Superior temporal gyrus (tissue), 1 donor: Measurements from ENCODE around the gene SHISA7.
A peak's percentile ranks its signal among the peaks of the same experiment; 100 is the strongest.

Experiments used
- DNase-seq: peaks from one replicate; pipeline ENCODE4 v3.0.0-alpha.2; 2016; ENCODE audit errors: extremely low spot score

The SHISA7 gene

DNA sequence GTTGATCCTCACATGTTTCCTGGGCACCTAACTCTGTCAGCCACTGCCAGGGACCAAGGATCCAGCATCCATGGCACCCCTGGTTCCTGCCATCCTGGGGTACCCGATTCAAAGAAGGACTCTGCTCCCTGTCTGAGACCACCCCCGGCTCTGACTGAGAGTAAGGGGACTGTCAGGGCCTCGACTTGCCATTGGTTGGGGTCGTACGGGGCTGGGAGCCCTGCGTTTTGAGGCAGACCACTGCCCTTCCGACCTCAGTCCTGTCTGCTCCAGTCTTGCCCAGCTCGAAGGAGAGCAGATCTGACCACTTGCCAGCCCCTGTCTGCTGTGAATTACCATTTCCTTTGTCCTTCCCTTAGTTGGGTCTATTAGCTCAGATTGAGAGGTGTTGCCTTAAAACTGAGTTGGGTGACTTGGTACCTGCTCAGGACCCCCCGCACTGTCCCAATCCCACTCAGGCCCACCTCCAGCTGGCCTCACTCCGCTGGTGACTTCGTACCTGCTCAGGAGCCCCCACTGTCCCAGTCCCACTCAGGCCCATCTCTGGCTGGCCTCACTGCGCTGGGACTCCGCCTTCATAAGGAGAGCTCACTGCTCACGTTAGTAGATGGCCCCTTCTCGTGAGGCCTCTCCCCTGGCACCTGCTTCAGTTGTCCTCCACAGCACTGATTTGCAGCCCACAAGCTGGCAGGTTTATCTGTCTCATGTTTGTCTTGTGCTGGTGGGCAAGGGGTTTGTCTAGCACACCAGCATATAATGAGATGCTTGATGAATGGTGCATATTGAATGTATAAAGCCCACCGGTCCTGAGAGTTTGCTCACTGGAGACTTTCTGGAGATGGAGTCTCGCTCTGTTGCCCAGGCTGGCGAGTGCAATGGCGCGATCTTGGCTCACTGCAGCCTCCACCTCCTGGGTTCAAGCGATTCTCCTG, 53.4 kb downstream of the SHISA7 start:
- DNase-seq = no peak

DNA sequence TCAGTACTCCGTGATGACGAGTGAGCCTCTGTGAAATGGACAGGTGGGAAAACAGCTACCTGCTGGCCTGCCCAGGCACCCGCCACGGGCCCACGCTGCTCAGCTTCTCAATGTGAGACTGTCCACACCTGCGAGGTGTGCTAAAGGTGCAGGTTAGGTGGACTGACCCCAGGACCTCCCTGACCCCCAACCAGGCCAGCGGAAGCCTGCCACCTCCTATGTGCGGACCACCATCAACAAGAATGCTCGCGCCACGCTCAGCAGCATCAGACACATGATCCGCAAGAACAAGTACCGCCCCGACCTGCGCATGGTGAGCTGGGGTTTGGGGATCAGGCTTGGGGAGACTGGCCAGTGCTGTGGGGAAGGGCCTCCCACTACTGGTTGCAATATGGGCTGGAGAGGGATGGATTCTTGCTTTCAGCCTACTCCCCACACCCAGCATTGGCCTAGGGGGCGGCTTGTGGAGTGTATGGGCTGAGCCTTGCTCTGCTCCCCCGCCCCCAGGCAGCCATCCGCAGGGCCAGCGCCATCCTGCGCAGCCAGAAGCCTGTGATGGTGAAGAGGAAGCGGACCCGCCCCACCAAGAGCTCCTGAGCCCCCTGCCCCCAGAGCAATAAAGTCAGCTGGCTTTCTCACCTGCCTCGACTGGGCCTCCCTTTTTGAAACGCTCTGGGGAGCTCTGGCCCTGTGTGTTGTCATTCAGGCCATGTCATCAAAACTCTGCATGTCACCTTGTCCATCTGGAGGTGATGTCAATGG, 55.2 kb downstream of the SHISA7 start:
- no peak for DNase-seq

DNA sequence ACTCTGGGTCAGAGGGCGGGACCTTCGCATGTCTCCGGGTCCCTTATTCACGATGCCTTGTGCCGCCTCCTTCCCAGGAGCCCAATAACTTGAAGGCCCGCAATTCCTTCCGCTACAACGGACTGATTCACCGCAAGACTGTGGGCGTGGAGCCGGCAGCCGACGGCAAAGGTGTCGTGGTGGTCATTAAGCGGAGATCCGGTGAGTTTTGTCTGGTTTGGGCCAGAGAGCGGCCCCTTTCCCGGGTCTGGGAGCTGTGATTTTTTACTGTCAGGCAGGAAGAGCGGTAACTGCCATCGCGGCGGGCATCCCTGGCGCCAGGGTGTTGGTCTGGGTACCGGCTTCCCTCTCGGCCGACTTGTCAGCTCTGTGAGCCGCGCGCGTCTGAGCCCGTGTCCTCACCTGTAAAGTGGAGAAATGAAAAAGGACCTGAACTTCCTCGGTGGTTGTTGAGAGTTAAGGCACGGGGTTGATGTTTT, 56.6 kb downstream of the SHISA7 start:
- DNase-seq = no peak

DNA sequence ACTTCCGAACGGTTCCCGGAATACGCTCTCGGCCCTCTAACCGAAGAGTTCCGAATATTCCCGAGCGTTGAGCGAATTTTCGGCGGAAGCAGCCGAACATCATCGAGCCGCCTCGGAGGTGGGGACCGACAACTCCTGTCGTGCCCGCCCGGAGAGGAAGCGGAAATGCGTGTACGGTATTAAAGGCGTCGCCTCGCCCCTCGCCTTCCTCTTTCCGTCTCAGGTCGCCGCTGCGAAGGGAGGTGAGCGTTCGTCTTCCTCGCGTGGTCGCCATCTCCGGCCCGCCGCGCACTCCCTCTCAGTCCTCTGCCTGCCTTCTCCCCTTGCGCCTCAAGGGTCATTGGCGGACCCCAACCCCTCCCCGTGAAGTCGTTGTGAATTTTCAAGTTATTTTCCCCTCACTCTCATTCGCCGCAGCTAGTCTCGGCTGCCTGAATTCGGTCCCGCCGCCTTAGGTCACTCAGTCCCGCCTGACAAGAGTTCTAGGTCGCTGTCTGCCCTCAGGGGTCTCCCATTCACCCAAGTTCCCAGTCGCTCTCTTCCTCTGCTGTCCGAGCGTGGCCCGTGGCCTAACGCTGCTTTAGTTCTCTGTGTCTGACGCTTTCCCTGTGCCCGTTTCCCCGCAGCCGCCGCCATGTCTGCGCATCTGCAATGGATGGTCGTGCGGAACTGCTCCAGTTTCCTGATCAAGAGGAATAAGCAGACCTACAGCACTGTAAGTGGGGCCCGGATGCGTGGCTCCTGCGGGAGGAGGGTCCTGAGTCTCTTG, 57.2 kb downstream of the SHISA7 start, which contains the start of gene RPL28:
Gene RPL28, plus strand, starts transcription at position 209 of the 769 bp plus-strand sequence. Its CDS starts 426 bp downstream, at position 635.
- DNase-seq = peak; percentile 100

DNA sequence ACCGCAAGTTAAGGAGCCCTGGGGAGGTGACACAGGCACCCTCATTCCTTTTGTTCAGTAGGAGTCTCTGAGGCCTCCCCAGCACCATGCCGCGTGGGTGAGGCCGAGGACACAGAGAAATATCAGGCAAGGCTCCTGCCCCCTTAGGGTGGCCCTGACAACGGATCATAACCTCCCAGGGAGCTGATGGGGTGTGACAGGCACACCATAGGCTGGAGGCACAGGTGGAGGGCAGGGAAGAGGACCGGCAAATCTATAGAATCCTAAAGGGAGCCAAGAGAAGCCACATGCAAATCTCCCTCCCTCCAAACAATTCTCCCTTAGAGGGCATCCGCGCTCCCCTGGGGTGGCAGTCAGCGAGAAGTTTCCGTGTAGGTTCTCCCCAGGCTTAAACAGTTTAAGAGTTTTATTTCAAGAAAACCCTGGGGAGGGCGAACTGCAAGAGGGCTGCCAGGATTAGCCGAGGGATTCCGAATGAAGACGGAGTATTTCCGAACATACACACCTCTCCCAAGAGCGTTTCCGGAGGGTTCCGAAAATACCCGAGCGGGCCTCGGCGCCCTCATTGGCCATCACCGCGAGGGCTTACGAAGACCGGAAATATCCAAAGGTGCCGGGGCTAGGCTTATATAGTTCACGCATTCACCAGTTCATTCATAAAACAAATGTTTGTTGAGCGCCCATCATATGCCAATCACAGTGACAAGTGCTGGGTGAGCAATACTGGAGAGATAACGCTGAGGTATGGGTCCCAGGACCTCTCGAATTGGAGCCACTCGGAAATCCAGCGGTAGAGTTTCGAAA, 58.0 kb downstream of the SHISA7 start:
- peak; percentile 97 for DNase-seq

DNA sequence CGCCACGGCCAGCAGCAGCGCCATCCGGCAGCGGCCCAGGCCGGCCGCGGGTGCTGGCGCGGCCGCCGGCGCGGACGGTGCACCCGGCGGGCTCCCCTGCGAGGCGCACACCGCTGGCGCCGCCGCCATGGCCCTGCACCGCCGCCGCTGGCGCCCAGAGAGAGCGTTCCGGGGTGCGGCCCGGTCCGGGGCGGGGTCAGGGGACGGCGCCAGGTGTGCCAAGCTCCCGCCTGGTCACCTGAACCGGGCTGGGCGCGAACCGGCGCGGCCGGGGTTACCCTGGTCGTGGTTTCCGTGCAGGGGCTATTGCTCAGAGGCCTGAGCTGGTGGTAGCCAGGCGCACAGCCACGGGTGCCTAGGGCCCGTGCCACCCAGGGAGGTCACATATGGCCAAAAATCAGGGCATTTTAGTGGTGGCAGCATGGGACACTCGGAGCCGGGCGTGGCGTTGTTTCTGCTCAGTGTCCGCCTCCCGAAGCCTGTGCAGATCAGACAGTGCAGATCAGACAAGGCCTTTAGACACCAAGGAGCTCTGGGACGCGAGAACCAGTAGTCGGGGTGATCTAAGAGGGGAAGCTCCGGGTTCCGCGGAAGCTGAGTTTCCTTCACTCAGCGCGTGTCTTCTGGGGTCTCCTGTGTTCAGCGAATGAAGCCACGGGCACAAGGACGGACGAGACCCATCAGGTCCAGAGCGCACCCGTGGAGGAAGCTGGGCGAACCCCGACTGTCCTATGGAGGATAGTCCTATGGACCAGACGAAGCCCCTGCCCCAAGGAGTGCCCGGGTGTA, 58.8 kb downstream of the SHISA7 start, which contains the start of gene TMEM238:
Gene TMEM238, minus strand, starts transcription at position 162 of the 789 bp plus-strand sequence. Its CDS starts 33 bp downstream, at position 129.
- DNase-seq = no peak

DNA sequence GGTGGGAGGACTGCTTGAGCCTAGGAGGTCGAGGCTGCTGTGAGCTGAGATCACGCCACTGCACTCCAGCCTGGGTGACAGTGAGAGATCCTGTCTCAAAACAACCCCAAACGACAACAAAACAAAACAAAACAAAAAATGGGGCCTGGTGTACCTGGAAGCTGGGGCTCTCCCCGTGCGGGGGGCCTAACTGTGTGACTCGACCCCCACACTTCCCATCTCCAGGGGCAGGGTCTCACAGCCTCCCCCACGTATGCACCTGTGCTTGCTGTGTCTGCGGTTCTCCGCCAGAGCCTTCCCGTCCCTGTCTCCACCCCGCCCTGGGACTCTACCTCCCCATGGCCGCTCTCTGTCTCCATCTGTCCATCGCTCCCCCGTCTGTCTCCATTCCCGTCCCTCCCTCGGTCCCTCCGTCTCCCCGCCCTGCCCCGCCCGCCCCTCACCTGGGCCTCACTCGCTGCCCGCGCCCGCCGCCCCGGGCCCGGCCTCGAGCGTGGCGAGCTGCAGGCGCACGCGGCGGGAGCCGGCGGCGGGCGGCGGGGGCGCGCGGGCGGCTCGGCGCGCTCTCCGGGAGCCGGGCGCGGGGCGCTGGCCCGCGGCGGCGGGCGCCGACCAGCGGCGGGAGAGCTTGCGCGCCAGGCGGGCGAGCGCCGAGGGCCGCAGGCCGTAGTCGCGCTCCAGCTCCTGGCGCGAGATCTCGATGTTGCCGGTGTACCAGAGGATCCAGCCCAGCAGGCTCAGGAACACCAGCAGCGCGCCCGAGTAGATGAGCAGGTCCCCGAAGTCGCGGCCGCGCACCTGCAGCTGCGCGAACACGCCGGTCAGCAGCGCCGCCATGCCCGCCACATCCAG, 59.6 kb downstream of the SHISA7 start:
- DNase-seq = peak; percentile 44

DNA sequence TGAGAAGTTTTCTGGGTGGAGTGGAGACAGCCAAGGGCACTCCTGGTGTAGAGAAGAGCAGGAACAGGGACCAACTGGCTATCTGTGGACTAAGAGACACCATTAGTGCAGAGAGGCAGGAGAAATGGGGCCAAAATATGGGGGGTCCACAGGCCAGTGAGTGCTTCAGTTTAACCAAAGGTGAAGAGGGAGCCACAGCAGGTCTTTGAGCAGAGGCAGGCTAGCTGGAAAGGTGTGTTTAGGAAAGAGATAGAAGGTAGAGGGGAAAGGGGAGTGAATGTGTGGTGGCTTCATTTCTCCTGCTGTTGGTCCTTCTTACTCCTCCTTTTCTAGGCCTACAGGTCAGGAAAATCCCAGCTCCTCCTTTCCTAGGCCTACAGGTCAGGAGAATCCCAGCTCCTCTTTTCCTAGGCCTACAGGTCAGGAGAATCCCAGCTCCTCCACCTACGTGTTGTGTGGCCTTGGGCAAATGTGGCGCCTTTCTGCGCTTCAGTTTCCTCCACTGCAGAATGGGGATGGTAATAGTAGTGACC, 60.5 kb downstream of the SHISA7 start:
- DNase-seq = no peak

DNA sequence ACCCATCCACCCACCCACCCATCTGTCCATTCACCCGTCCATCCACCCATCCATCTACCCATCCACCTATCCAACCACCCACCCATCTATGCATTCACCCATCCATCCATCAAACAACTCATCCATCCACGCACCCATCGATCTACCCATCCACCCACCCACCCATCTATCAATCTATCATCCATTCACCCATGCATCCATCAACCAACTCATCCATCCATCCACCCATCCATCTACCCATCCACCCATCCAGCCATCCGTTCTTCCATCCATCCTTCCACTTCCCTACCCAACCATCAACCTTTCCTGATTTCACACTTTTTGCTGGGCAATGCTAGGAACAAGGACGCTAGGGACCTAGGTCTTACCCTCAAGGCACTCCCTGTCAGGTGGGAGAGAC, 61.1 kb downstream of the SHISA7 start:
- no peak for DNase-seq

DNA sequence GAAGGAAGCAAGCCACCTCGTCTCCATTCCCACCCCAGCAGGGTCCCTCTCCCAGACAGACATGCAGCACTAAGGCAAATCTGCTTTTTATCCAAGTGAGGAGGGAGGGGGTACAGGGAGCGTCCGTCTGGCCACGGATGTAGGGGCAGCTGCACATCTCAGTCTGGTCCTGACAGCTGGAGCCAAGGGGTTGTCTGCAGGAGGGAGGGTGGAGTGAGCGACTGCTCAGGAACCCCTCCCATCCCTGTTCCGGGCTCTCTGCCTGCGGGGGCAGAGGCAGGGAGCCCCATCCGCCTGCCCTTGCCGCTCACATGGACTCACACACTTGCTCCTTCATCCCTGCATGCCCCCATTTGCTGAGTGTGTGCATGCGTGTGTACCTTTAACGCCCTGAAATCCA, 63.9 kb downstream of the SHISA7 start:
- no peak for DNase-seq
